ENCODE data around the gene RPL7A.

Gene RPL7A

DNA sequence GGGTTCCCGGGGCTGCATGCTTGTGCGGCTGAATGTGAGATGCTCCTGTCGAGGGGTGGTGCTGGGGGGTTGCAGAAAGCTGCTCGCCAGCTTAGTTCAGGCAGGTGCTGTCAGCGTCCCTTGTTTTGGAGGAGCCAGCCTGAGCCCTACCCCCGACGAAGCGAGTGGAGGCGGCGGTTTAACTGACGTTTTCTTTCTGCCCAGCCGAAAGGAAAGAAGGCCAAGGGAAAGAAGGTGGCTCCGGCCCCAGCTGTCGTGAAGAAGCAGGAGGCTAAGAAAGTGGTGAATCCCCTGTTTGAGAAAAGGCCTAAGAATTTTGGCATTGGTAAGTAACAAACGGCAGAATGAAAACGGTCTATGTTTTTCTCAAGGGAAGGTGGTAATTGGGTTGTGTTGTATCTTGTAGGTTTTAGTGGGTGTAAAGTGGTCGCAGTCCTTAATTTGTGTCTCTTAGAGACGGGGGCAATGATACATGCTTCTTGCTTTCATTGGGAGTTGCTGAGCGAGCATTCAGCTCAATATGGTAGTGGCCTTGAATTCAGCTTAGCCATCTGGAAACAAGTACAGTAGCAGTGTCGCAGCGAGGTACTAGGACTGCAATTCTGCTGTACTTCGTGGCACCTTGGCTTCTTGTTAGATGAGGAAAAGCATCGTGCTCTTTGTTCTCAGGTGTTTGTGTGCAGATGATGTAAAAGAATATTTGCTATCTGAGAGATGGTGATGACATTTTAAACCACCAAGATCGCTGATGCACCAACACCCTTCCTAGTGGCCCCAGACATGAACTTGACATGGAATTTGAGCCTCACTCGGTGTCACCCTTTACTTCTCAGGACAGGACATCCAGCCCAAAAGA lies 928 bp downstream of the RPL7A start:
- no peak for DNase-seq

GRCh38 chr9:133349965-133350616 lies 2.1 kb downstream of the RPL7A start:
- no peak for DNase-seq

GRCh38 chr9:133351526-133351907 lies 3.5 kb downstream of the RPL7A start:
- no peak for DNase-seq

- peak; percentile 71 to 79 for DNase-seq
Observed at GRCh38 chr9:133351908-133352634, 4.1 kb downstream of the RPL7A start.

GRCh38 chr9:133352635-133353340 lies 4.8 kb downstream of the RPL7A start:
- DNase-seq = no peak

DNA sequence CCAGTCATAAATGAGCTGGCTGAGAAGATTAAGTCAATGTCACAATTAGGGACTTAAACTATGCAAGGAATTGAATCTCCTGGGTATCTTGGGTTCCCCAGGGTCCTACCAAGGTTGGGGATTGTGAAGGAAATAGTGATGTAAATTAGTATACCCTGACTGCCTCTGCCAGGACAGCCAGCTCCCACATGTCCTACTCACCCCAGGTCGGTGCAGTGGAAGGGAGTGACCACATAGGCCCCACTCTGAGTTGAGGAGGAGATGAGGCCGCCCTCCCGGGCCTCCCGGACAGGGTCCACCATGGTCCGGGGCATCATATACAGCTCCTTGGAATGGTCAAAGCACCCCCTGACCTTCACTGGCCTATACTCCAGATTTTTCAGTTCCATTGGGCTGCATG lies 5.5 kb downstream of the RPL7A start:
- no peak for DNase-seq

DNA sequence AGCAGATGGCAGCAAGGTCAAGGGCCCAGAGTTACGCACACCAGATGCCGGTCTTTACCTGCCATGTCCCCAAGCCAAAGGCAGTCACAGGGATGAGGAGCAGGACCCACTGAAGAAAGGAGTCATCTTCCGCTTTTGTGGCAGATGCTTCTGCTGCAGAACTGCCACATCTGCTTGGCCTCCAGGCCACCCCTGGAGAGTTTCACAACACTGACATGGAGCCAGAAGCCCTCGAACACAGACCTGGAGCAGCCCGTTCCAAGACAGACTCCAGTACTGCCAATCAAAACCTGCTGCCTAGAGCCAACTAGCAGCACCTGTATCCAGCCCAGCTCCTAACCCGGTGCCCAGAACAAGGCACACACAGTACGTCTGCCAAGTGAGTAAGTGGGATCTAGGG lies 6.7 kb downstream of the RPL7A start:
- no peak for DNase-seq

DNA sequence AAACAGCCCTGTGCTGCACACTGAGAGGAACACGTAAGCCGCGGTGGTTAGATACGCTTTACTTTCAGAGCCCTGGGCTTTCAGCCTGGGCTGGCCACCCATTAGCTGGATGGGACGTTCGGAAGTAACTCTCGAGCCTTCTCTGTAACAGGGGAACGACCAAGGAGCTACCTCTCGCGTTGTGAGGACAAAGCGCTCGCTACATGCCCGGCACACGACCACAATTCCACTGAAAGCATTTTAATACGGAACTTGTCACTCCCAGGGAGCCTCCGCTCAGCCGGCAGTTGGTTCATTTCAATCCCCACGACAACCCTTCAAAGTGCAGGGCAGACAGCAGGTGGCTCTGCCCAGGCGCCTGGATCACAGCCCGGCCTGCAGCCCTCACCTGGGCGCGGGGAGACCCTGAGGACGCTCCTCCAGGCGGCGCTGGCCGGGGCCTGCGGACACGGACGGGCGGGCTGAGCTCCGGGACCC lies 7.9 kb downstream of the RPL7A start:
- DNase-seq = no peak

GRCh38 chr9:133356391-133357091 lies 8.5 kb downstream of the RPL7A start, which contains the start of the genes SURF1 and SURF2:
Gene SURF1 (minus strand): TSS chr9:133356487. CDS start chr9:133356453, 34 bp downstream.
Gene SURF2 (plus strand): TSS chr9:133356550. CDS start chr9:133356593, 43 bp downstream.
- peak; percentile 82 to 90 for DNase-seq

- no peak for DNase-seq
Observed at GRCh38 chr9:133357656-133358055, 9.6 kb downstream of the RPL7A start.

GRCh38 chr9:133359399-133360175 lies 11.6 kb downstream of the RPL7A start:
- no peak for DNase-seq

- DNase-seq = no peak
Observed at GRCh38 chr9:133360400-133361393, 12.7 kb downstream of the RPL7A start.

DNA sequence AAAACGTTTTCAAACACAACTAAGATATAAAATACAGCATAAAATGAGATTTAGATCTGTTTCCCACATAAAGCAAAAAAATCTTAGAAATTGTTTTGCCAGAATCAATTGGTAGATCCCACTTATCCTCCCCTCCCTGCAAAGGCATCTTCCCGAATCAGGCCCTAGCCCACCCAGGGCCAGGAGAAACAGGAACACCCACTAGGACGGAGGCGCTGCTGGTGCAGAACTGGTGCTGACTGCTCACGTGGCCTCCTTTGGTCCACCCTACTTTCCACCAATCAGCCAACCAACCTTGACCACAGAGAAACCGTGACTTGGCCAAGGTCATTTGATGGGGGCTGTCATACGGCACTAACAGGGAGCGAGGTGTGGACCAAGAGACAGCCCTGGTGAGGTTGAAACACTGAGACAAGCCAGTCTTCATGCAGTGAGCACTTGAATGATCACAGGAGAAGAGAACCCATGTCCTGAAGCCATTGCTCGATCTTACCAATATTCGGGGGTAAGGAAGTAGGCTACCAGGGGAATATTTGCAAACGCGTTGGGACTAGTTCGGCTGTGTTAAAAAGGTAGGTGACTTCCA lies 13.6 kb downstream of the RPL7A start:
- no peak for DNase-seq

GRCh38 chr9:133362359-133363044 lies 14.5 kb downstream of the RPL7A start:
- DNase-seq = no peak

DNA sequence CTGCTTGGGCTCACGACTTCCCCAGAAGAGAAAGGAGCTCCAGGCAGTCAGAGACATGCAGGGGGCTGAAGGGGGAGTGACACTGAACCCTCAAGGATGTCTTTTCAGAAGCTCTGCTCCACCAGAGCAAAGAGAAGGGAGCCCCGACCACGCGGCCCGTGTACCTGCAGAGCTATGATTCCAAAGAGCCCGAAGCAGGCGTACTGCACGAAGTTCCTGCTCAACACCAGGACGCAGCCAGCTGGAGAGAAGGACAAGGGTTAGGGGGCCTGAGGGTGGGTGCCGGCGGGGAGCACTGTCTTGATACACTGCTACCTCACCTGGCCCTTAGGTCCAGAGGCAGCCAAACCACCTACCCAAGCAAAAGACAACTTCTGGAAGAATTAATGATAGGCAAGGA lies 18.4 kb downstream of the RPL7A start:
- no peak for DNase-seq

DNA sequence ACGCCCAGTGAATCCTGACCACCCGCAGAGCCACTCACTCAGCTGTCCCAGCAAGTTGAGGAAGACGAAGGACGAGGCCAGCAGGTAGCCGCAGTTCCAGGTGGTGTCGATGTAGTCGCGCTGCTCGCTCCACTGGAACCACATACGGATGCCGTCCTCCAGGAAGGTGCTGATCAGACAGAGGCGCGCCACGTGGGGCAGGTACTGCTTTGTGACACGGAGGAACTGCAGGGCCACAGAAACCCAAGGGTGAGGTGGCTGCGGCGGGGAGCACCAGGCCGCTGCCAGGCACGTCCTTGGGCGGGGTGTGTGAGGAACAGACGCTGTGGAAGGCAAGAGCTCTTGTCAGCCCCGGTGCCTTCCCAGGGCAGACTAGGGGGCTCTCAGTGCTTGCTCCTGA lies 19.2 kb downstream of the RPL7A start:
- DNase-seq = no peak

DNA sequence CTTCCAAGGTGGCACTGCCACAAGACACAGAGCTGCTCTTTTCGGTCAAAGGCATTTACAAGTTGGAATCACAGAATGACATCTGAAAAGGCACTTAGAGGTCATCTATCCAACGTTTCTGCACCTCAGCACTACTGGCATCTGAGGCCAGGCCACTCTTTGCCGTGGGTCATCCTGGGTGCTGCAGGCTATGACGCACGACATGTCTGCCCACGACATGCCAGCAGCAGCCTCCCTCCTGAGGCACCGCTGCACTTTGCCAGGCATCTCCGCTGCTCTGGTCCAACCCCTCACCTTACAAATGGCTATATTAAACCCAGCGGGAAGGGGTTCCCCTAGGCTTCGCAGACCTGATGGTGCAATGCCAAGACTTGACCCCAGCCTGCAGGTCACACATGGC lies 19.8 kb downstream of the RPL7A start:
- no peak for DNase-seq

GRCh38 chr9:133368249-133368881 lies 20.3 kb downstream of the RPL7A start:
- no peak for DNase-seq

Measured in inflammatory macrophage (primary cell).